ENCODE data around the gene ARHGEF7.

The ARHGEF7 gene

GRCh38 chr13:111315347-111315995 lies 200.4 kb downstream of the ARHGEF7 start:
- DNase-seq: no peak

GRCh38 chr13:111316161-111316730 lies 201.1 kb downstream of the ARHGEF7 start:
- DNase-seq: no peak

- DNase-seq: no peak
These were observed 202.0 kb downstream of the ARHGEF7 start for GRCh38 chr13:111317042-111317550.

GRCh38 chr13:111317571-111318345 lies 202.6 kb downstream of the ARHGEF7 start:
- DNase-seq: no peak

DNA sequence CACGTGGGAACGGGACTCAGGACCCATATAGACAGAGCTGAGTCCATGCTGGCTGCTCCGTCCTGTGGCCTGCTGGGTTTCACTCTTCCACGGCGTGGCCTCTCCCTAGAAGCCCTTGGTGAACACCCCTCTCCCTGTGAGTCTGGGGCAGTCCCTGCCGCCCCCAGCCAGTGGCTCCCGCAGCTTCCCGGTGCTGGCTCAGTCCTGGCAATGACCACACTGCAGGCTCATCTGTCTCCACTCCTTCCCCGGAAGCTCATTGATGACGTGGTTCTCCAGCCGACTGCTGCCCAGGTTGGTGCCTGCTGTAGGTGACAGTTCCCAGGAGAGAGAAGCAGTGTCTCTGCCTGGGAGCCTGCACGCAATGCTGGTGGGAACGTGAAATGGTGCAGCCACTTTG lies 203.3 kb downstream of the ARHGEF7 start:
- DNase-seq: no peak

DNA sequence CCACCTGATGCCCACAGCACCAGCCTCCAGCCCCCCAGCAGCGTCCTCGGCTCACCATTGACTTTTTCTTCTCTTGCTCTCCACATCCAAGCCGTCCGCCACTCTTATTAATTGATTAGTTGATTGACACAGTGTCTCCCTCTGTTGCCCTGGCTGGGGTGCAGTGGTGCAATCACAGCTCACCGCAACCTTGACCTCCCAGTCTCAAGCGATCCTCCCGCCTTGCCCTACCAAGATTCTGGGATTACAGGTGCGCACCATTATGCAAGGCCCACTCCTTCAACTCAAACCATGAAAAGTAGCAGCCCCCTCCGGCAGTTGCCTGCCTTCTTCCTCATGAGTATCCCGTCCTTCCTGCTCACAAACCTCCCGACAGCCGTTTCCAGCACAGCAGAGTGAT lies 204.4 kb downstream of the ARHGEF7 start:
- no peak for DNase-seq

DNA sequence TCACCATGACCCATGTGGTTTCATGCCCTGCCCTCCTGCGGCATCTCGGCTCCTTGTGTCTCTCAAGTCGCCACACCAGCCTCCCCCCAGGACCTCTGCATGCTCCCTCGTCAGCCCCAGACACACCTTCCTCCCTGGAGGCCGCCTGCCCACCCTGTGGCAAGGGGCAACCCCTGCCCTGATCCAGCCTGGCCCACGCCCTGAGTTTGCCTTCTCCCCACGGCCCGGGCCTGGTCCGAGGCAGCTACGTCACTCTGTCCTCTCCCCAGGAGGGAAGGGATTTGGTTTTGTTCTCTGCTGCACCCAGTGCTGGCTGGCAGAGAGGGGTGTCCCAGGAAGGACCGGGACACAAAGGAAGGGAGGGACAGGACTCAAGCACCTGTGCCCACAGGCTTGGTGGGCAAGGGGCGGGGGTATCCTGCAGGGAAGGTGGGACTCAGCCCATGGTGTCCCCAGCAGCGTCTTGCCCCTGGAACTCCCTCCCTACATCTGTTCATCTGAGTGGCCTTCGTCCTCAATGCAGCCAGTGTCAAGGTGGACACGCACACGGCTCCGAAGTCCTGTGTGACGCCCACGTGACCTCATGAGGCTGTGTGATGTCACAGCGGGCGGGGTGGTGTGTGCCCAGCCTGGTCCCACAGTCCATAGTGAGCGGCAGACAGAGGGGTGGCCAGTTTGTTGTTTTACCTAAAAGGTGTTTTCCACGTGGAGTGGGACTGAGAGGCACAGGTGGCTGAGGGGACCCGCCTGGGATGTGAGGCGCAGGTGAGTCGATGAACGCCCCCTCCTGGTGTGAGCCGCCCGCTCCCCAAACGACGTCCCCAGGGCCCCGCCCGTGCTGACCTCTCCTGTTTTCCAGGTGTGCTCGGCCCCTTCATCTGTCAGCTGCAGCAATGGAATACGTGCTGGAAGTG lies 205.1 kb downstream of the ARHGEF7 start, which contains the start of gene TEX29:
TEX29 (plus strand) TSS at position 645 of the 914 bp plus-strand sequence; CDS start at position 894, 249 bp downstream.
- no peak for DNase-seq

- DNase-seq: no peak
These were observed 207.1 kb downstream of the ARHGEF7 start for GRCh38 chr13:111322001-111322915.

GRCh38 chr13:111322916-111323331 lies 207.8 kb downstream of the ARHGEF7 start:
- no peak for DNase-seq

DNA sequence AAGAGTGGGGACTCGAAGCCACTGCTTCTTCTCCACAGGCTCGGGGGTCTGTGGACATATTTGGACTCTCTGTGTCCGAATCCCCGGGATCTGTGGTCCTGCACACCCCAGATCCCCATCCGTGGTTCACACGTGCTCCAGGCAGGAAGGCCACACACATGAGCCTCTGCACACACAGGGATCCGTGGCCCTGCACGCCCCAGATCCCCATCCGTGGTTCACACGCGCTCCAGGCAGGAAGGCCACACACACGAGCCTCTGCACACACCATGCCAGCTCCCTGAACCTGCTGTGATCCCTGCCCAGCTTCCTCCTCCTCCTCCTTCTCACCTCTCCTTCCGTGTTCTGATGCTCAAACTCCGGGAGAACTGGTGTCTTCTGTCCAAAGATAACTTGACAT lies 208.4 kb downstream of the ARHGEF7 start:
- DNase-seq: no peak

GRCh38 chr13:111323950-111324651 lies 209.0 kb downstream of the ARHGEF7 start:
- no peak for DNase-seq

DNA sequence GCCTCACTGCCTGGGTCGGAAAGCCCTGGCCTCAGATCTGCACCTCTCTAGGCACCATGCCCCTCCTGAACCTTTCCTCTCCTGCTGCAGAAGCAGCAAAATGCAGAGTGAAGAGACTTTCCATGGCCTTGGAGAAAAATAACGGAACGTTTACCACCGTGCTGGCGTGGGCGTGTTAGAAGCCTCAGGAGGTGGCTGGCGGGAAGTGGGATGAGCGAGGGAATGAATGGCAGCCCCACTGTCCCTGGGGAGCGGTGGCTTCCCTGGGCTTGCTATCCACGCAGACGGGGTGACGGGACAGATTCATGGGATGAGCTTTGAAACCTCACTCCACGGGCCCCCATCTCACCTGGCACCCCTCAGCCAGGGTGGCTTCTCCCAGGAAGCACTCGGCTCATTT lies 209.6 kb downstream of the ARHGEF7 start:
- no peak for DNase-seq

GRCh38 chr13:111325146-111325890 lies 210.2 kb downstream of the ARHGEF7 start:
- DNase-seq: no peak

GRCh38 chr13:111325941-111326620 lies 211.0 kb downstream of the ARHGEF7 start:
- no peak for DNase-seq

DNA sequence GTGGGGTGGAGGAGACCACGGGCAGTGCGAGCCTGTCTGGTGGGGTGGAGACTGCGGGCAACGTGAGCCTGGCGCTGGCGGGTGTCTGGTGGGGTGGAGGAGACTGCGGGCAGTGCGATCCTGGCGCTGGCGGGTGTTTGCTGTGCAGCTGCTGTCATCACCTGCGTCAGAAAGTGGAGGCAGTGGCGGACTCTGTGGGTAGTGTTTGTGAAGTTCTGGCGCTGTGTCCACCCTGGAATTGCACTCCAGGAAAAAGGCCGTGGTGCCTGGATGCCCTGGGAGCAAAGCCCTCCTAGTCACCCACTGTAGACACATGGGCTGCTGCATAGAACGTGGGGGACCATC lies 211.5 kb downstream of the ARHGEF7 start:
- no peak for DNase-seq

DNA sequence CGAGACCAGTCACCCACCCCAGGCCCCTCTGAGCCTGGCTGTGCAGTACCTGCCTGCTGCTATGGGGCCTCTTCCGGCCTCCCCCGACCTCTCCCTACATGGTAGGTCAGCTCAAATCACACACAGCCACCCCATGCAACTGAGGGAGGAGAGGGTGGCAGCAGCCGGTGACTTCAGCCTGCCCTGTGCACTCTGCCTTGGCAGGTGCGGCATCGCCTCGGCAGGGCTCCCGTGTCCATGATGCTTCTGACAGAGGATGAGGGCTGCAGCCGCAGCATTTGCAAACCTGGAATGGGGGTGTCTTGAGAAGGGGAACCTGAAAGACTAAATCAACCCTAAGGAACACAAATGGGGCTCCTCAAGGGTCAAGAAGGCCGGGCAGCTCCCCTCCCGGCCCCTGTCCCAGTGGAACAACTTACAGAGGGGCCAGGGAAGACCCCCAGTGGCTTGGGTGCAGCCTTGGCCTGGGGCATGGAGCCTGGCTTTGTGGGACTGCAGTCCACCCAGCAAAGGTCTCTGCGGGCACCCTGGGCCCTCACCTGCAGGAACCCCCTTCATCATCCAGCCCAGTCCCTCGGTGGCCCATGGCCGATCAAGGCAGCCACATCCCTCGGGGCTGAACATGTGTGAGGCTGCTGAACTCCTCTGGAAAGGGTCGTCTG lies 212.0 kb downstream of the ARHGEF7 start:
- no peak for DNase-seq

- DNase-seq: no peak
These were observed 212.8 kb downstream of the ARHGEF7 start for GRCh38 chr13:111327730-111328573.
